Right lobe of liver (tissue), 4 donors: ENCODE results near the gene ABLIM3.

Experiments used
- CTCF ChIP-seq, 4 donors: fragments of 200-600 bp in 3 of 4; fragments of 450-650 bp in 1 of 4; IDR thresholded peaks; one replicate each; pipeline versions ENCODE4 v1.5.1 to v1.8.0; 2016 to 2022; ENCODE audit warnings: antibody characterized with exemption in 4 of 4, mild to moderate bottlenecking in 2 of 4
- POLR2A ChIP-seq: fragments of 450-650 bp; IDR thresholded peaks from one replicate; pipeline ENCODE4 v1.6.1; 2017; ENCODE audit warnings: antibody characterized with exemption, mild to moderate bottlenecking
- donor health status: DM: no; HTN: no; CAD: no.
- donor health status: DM: no; HTN: no; CAD: no.
- donor health status: DM: no; HTN: yes; CAD: no.

GRCh38 chr5:149174847-149175234 lies 33.5 kb downstream of the ABLIM3 start:
- TF ChIP-seq CTCF (IDR thresholded peaks at IDR 0.05), result no peak
- no peak for TF ChIP-seq POLR2A
